Psoas muscle (tissue), 8 donors: Measurements from ENCODE around the gene ZNF728. TPM values are rescaled to one million over a fixed set of nuclear protein-coding genes. Genes with fewer than 3 reads are reported as not detected.
"Not testable (repeated sequence)": the region's sequence is repeated elsewhere in the genome, so short reads cannot be mapped to it uniquely, and the experiment has no call there.

Experiments used
- ATAC-seq, 4 donors: fragments of 200-7000 bp; cut with Tn5 transposase; one replicate each; pipeline ENCODE4 v1.9.1; 2020; ENCODE audit warnings: moderate library complexity in 3 of 4, mild to moderate bottlenecking in 2 of 4
- DNase-seq, 2 donors: peaks; one replicate each; pipeline ENCODE4 v3.0.0-alpha.2; 2020
- H3K27ac ChIP-seq: fragments of 200-600 bp; one replicate; pipeline ENCODE4 v1.8.0; 2022
- H3K27me3 ChIP-seq, 3 donors: fragments of 200-600 bp in 1 of 3; one replicate each; pipeline versions ENCODE4 v1.6.1 to v1.8.0; 2013 to 2022; ENCODE audit warnings: low read length in 2 of 3, mild to moderate bottlenecking in 2 of 3, moderate library complexity in 1 of 3; ENCODE audit not compliant: insufficient read depth in 3 of 3
- H3K36me3 ChIP-seq, 2 donors: fragments of 200-600 bp in 1 of 2; one replicate each; pipeline versions ENCODE4 v1.6.1 to v1.8.0; 2013 to 2022; ENCODE audit warnings: low read depth in 1 of 2, mild to moderate bottlenecking in 1 of 2, moderate library complexity in 1 of 2; ENCODE audit not compliant: insufficient read depth in 1 of 2
- H3K4me1 ChIP-seq: fragments of 200-600 bp; one replicate; pipeline ENCODE4 v1.8.0; 2022
- H3K4me3 ChIP-seq: fragments of 200-600 bp; one replicate; pipeline ENCODE4 v1.8.0; 2022; ENCODE audit warnings: mild to moderate bottlenecking
- H3K9me3 ChIP-seq: fragments of 200-600 bp; one replicate; pipeline ENCODE4 v1.8.0; 2022
- CTCF ChIP-seq: fragments of 200-600 bp; IDR thresholded peaks from one replicate; pipeline ENCODE4 v1.8.0; 2022; ENCODE audit warnings: antibody characterized with exemption
- WGBS, 3 donors: extraction: QIAGEN DNeasy Blood & Tissue Kit; methylation state at CpG; one replicate each; pipeline versions ENCODE4 v1.1.6 to v1.1.7; 2013; 5-methylcytosine and 5-hydroxymethylcytosine counted together
- intact Hi-C, 2 donors: fragments of 100-400 bp; cut with DNase I; formaldehyde crosslinking; loops; one replicate each; pipeline versions ENCODE4 v1.11.0 to v1.14.2; 2022
- polyA plus RNA-seq, 3 donors: library from polyadenylated mRNA; stranded (reverse); fragments of 200-250 nt; gene quantifications; one replicate each; pipeline ENCODE4 v1.2.3, GENCODE V29; 2013
- total RNA-seq, 4 donors: library from RNA; stranded (reverse); fragmentation: NEBNext Ultra II Directional in 2 of 4; extraction: Animal tissue kit (Norgen Biotek cat#: 25700) in 2 of 4; gene quantifications; one replicate each; pipeline versions ENCODE4 v1.2.1 to v1.2.4, GENCODE V29; 2021 to 2023
- donor health status: healthy with polysubstance abuse.
- donor health status: DM: no; HTN: no; CAD: no; lungs with moderate emphysema.
- donor health status: Bipolar disorder and iron deficiency.
- donor health status: healthy.
- donor health status: DM: yes; HTN: yes; CAD: no.
- donor health status: DM: no; HTN: no; CAD: no.
- donor health status: DM: no; HTN: no; CAD: no.
- donor health status: DM: yes; HTN: yes; CAD: no.

The ZNF728 gene
- total and polyA plus RNA-seq, 7 donors: 0.08 to 0.51 (median 0.26) TPM; not detected in 2

DNA sequence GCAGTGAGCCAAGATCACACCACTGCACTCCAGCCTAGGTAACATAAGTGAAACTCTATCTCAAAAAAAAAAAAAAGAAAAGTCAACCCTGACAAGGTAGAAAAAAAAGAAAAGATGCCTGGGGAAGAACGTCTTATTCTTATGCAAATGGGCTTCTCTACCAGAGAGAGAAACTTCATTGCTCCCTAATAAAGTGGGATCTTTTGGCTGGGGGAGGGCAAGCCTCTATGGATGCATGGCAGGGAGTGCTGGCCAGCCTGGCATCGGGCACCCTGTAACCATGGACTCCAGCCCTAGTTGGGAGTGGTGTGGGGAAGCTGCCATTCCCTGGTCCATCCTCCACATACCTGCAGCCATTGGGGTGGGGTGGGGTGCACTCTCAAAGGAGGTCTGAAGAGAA lies 30.7 kb upstream of the ZNF728 start:
- ATAC-seq: no peak
- Histone ChIP-seq H3K4me1 (no peaks in the 10 kb centered on the region), H3K27me3 (no peaks in the 10 kb centered on the region), H3K27ac (no peak overlapping the region), H3K9me3 (no peaks in the 10 kb centered on the region), H3K4me3 (no peak overlapping the region), H3K36me3 (no peaks in the 10 kb centered on the region)
- intact Hi-C loops: no loop called here
- no peak for TF ChIP-seq CTCF
- DNase-seq: no peak
- WGBS, 3 donors: 42 to 51% (median 49%) methylated on average over 2 of the region's 2 CpGs

DNA sequence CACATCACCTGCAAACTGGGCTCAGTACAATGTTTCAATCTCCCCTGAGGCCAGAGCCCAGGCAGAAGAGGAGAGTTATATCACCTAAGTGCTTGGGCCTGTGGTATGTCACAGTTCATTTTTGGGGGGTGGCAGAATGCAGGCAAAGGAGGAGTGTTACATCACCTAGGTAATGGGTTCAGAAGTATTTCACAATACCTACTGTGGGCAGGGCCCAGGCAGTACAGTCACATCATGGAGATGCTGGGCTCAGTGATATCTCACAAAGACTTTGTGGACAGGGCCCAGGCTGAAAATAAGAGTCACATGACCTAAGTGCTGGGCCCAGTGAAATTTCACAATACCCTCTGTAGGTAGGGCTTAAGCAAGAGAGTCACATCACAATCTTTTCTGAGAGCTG lies 12.7 kb upstream of the ZNF728 start:
- Histone ChIP-seq H3K4me1 (no peaks in the 10 kb centered on the region), H3K36me3 (no peaks in the 10 kb centered on the region), H3K4me3 (no peak overlapping the region), H3K27ac (no peak overlapping the region), H3K27me3 (no peaks in the 10 kb centered on the region), H3K9me3 (no peaks in the 10 kb centered on the region)
- no peak for TF ChIP-seq CTCF
- no peak for ATAC-seq
- intact Hi-C loops: no loop called here
- DNase-seq: no peak

- H3K9me3 ChIP-seq, H3K4me3 ChIP-seq, H3K36me3 ChIP-seq, ATAC-seq, H3K4me1 ChIP-seq, DNase-seq, H3K27ac ChIP-seq, intact Hi-C loops, H3K27me3 ChIP-seq: not testable (repeated sequence)
- 46 to 50% (median 48%) methylated on average over 1 of the region's 1 CpG for WGBS, 3 donors
Measured at GRCh38 chr19:22994957-22995356, 8.0 kb downstream of the ZNF728 start.

DNA sequence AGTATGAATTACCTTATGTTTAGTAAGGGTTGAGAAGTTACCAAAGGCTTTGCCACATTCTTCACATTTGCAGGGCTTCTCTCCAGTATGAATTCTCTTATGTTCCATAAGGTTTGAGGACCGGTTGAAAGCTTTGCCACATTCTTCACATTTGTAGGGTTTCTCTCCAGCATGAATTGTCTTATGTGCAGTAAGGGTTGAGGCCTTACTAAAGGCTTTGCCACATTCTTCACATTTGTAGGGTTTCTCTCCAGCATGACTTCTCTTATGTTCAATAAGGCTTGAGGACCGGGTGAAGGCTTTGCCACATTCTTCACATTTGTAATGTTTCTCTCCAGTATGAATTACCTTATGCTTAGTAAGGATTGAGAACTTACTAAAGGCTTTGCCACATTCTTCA lies 26.7 kb downstream of the ZNF728 start:
- Histone ChIP-seq H3K9me3 (peaks cover 66% of the 10 kb centered on the region), H3K4me1 (no peaks in the 10 kb centered on the region), H3K27me3 (no peaks in the 10 kb centered on the region), H3K4me3 (no peak overlapping the region), H3K36me3 (no peaks in the 10 kb centered on the region), H3K27ac (no peak overlapping the region)
- no peak for ATAC-seq
- intact Hi-C loops: no loop called here
- 83 to 90% (median 89%) methylated on average over 2 of the region's 2 CpGs for WGBS, 3 donors
- no peak for DNase-seq
- no peak for TF ChIP-seq CTCF

GRCh38 chr19:22975546-22976136 lies 27.3 kb downstream of the ZNF728 start:
- H3K4me1 ChIP-seq, H3K36me3 ChIP-seq, H3K27me3 ChIP-seq, ATAC-seq, H3K4me3 ChIP-seq, H3K27ac ChIP-seq, intact Hi-C loops, DNase-seq: not testable (repeated sequence)
- WGBS, 3 donors: 55 to 63% (median 59%) methylated on average over 1 of the region's 1 CpG
- H3K9me3 ChIP-seq: peaks cover 65% of the 10 kb centered on the region

- H3K4me1 ChIP-seq: no peaks in the 10 kb centered on the region
- ATAC-seq (no peak), DNase-seq (no peak)
- H3K27ac ChIP-seq: no peak overlapping the region
- H3K9me3 ChIP-seq: peaks cover 33% of the 10 kb centered on the region
- 51 to 57% (median 52%) methylated on average over 5 of the region's 5 CpGs for WGBS, 3 donors
- H3K36me3 ChIP-seq: no peaks in the 10 kb centered on the region
- no peaks in the 10 kb centered on the region for H3K27me3 ChIP-seq
- intact Hi-C loops: no loop called here
- no peak overlapping the region for H3K4me3 ChIP-seq
- no peak for TF ChIP-seq CTCF
Measured at GRCh38 chr19:22945560-22945959, 57.4 kb downstream of the ZNF728 start.
